ENCODE data around the gene RXYLT1.

GRCh38 chr12:63844391-63845341 is 65.0 kb downstream of the RXYLT1 start, which contains the start of gene SRGAP1:
- TF ChIP-seq CTCF (IDR thresholded peaks at IDR 0.05) (no peak), CBX8 (IDR thresholded peaks at IDR 0.05) (no peak), CHD2 (IDR thresholded peaks at IDR 0.05; ENCODE audit: low read length, partially characterized antibody) (no peak), RAD21 (conservative IDR thresholded peaks at IDR 0.05 in 1 of 2, IDR thresholded peaks at IDR 0.05 in 1 of 2) (no peak), MAFK (IDR thresholded peaks at IDR 0.05; ENCODE audit: partially characterized antibody) (no peak), EP300 (IDR thresholded peaks at IDR 0.05) (no peak), MAZ (IDR thresholded peaks at IDR 0.05; ENCODE audit: borderline replicate concordance, low read depth, low read length) (no peak), ESRRA (IDR thresholded peaks at IDR 0.05; ENCODE audit: borderline replicate concordance, low read length) (no peak), POLR2A (IDR thresholded peaks at IDR 0.05; ENCODE audit: low read length) (no peak; the same call in 1 of the 2 replicates), PHF8 (IDR thresholded peaks at IDR 0.05; ENCODE audit: borderline replicate concordance, low read depth) (no peak; the same call in 1 of the 2 replicates), ELK1 (IDR thresholded peaks at IDR 0.05; ENCODE audit: low read depth, low read length) (no peak)

Measured in A549 (cell line).